ENCODE measurements around the gene MED10.

- TF ChIP-seq POLR2A (IDR thresholded peaks at IDR 0.05; ENCODE audit: low read depth, low read length) (no peak), POLR2AphosphoS5 (IDR thresholded peaks at IDR 0.05; ENCODE audit: low read depth, low read length) (no peak), POU2F2 (IDR thresholded peaks at IDR 0.05; ENCODE audit: low read depth, low read length) (no peak), SPI1 (IDR thresholded peaks at IDR 0.05; ENCODE audit: low read depth, low read length) (no peak), TAF1 (IDR thresholded peaks at IDR 0.05; ENCODE audit: low read depth, low read length) (no peak), PAX5 (IDR thresholded peaks at IDR 0.05; ENCODE audit: insufficient read depth, low read length, severe bottlenecking) (no peak)
These were observed 5.1 kb downstream of the MED10 start for GRCh38 chr5:6373081-6373846.
